NB4 (cell line): Measurements from ENCODE around the gene CAP2.

Source experiments
- CTCF ChIP-seq: IDR thresholded peaks from one replicate; pipeline ENCODE4 v1.5.1; 2012; ENCODE audit warnings: low read depth, low read length
- MAX ChIP-seq: IDR thresholded peaks from 2 replicates; pipeline ENCODE4 v1.6.1; 2011; ENCODE audit warnings: low read depth, low read length
- MYC ChIP-seq: IDR thresholded peaks from 2 replicates; pipeline ENCODE4 v1.6.1; 2011; ENCODE audit warnings: low read depth, low read length
- POLR2A ChIP-seq: IDR thresholded peaks from 2 replicates; pipeline ENCODE4 v1.6.1; 2011; ENCODE audit warnings: mild to moderate bottlenecking; ENCODE audit not compliant: insufficient read length; ENCODE audit errors: extremely low read depth

- TF ChIP-seq CTCF (no peak), MAX (no peak), POLR2A (no peak), MYC (no peak)
These were observed 98.2 kb downstream of the CAP2 start for GRCh38 chr6:17491416-17492142.
